Measurements from ENCODE around the gene TMEM121B.

DNA sequence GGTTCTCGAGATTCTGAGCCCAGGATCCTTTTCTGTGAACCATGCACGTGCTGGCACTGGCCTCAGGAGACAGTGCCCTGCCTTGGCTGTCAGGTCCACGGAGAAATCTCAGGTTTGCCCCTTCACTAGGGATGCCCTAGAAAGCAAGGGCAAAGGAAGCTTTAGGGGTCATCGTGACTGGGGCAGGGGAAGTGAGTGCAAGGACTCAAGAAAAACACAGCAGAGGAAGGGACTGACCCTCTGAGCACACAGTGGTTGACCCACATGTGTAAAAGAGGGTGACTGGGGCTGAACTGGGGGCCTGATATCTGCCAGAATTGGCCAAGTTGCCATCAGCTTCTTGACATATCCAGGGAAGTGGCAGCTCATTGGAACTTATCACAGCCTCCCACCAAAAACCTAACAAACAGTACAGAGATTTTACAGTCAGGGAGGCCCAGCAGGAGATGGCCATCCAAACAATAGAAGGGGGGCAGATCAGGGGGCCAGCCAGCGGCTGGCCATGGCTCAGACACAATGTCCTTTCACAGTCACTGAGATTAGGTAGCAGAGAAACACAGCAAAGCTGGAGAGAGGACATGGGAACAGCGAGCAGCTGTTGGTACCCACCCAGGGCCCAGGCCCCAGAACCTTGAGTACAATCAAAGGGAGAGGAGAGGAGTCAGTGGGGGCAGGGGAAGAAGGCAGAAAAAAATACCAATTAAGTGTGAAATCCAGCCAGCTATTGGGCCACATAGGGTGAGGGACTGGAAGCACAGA lies 4.4 kb downstream of the TMEM121B start:
- TF ChIP-seq, protein P1, sequence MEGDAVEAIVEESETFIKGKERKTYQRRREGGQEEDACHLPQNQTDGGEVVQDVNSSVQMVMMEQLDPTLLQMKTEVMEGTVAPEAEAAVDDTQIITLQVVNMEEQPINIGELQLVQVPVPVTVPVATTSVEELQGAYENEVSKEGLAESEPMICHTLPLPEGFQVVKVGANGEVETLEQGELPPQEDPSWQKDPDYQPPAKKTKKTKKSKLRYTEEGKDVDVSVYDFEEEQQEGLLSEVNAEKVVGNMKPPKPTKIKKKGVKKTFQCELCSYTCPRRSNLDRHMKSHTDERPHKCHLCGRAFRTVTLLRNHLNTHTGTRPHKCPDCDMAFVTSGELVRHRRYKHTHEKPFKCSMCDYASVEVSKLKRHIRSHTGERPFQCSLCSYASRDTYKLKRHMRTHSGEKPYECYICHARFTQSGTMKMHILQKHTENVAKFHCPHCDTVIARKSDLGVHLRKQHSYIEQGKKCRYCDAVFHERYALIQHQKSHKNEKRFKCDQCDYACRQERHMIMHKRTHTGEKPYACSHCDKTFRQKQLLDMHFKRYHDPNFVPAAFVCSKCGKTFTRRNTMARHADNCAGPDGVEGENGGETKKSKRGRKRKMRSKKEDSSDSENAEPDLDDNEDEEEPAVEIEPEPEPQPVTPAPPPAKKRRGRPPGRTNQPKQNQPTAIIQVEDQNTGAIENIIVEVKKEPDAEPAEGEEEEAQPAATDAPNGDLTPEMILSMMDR (IDR thresholded peaks at IDR 0.05) = no peak
- TF ChIP-seq EZH2 (IDR thresholded peaks at IDR 0.05; ENCODE audit: borderline replicate concordance, insufficient read depth, low read depth, low read length, poor library complexity, severe bottlenecking) = no peak
